MCF 10A (cell line): Measurements from ENCODE around the gene SLCO2A1. TPM values are rescaled to one million over a fixed set of nuclear protein-coding genes. Genes with fewer than 3 reads are reported as not detected.

Experiments used
- BruUV-seq: library from RNA; stranded (reverse); fragments of 400-500 nt; replicated peaks from 2 replicates; lab custom pipeline; 2021; lab: Mats Ljungman, UMichigan
- CTCF ChIA-PET: fragments of 300-600 bp; sonication (Branson Sonifier 250); formaldehyde crosslinking; extraction: SDS; loops from one replicate; lab custom pipeline; 2021; ENCODE audit warnings: antibody characterized with exemption, inconsistent platforms; lab: Yijun Ruan, JAX
- POLR2A ChIA-PET: fragments of 300-600, 350-650 bp; sonication (Branson Sonifier 250); formaldehyde crosslinking; extraction: SDS; loops from one replicate; lab custom pipeline; 2020; ENCODE audit warnings: antibody characterized with exemption, inconsistent platforms; lab: Yijun Ruan, JAX
- DNase-seq: peaks from one replicate; pipeline ENCODE4 v3.0.0-alpha.2; 2018; ENCODE audit not compliant: unreplicated experiment
- H3K27ac Mint-ChIP-seq: one replicate; pipeline ENCODE4 v1.8.0; 2022; ENCODE audit warnings: mild to moderate bottlenecking, low read depth, mixed read lengths; ENCODE audit not compliant: unreplicated experiment
- H3K27me3 Mint-ChIP-seq: one replicate; pipeline ENCODE4 v1.8.0; 2022; ENCODE audit warnings: mixed read lengths; ENCODE audit not compliant: insufficient read depth, unreplicated experiment
- H3K36me3 Mint-ChIP-seq: one replicate; pipeline ENCODE4 v1.8.0; 2022; ENCODE audit warnings: mild to moderate bottlenecking, moderate library complexity, mixed read lengths; ENCODE audit not compliant: insufficient read depth, unreplicated experiment
- H3K4me1 Mint-ChIP-seq: one replicate; pipeline ENCODE4 v1.8.0; 2022; ENCODE audit warnings: mixed read lengths; ENCODE audit not compliant: insufficient read depth, unreplicated experiment
- H3K4me3 Mint-ChIP-seq: one replicate; pipeline ENCODE4 v1.8.0; 2022; ENCODE audit warnings: mild to moderate bottlenecking, moderate library complexity, mixed read lengths; ENCODE audit not compliant: unreplicated experiment
- H3K9me3 Mint-ChIP-seq: one replicate; pipeline ENCODE4 v1.8.0; 2022; ENCODE audit warnings: mixed read lengths; ENCODE audit not compliant: unreplicated experiment
- intact Hi-C: fragments of 100-400 bp; cut with micrococcal nuclease; formaldehyde crosslinking; loops from 2 replicates; pipeline ENCODE4 v1.14.1; 2022
- total RNA-seq: library from RNA; stranded (reverse); gene quantifications from 2 replicates; pipeline ENCODE4 v1.2.3, GENCODE V29; 2022
- TF ChIP-seq, protein P1 (sequence below): fragments of 200-600 bp; IDR thresholded peaks from one replicate; pipeline ENCODE4 v1.8.0; 2022; ENCODE audit warnings: antibody characterized with exemption, mild to moderate bottlenecking; ENCODE audit not compliant: unreplicated experiment

Gene SLCO2A1
- total RNA-seq, 1 experiment from 2014 or later: 1.0 TPM

GRCh38 chr3:134068429-134068828 lies 38.7 kb upstream of the SLCO2A1 start:
- H3K4me3 Mint-ChIP-seq: no peak overlapping the region
- H3K27ac Mint-ChIP-seq: no peak overlapping the region
- peaks cover 4% of the 10 kb centered on the region for H3K4me1 Mint-ChIP-seq
- H3K27me3 Mint-ChIP-seq: peaks cover 8% of the 10 kb centered on the region
- no peaks in the 10 kb centered on the region for H3K36me3 Mint-ChIP-seq
- TF ChIP-seq, protein P1, sequence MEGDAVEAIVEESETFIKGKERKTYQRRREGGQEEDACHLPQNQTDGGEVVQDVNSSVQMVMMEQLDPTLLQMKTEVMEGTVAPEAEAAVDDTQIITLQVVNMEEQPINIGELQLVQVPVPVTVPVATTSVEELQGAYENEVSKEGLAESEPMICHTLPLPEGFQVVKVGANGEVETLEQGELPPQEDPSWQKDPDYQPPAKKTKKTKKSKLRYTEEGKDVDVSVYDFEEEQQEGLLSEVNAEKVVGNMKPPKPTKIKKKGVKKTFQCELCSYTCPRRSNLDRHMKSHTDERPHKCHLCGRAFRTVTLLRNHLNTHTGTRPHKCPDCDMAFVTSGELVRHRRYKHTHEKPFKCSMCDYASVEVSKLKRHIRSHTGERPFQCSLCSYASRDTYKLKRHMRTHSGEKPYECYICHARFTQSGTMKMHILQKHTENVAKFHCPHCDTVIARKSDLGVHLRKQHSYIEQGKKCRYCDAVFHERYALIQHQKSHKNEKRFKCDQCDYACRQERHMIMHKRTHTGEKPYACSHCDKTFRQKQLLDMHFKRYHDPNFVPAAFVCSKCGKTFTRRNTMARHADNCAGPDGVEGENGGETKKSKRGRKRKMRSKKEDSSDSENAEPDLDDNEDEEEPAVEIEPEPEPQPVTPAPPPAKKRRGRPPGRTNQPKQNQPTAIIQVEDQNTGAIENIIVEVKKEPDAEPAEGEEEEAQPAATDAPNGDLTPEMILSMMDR: no peak
- BruUV-seq: no TSS peak
- ChIA-PET POLR2A (interaction anchor here (0.6 kb wide), 1 partner anchor 126 kb away, joined by 3 read pairs; no protein-coding TSS in a partner anchor), CTCF (no interaction called here)
- H3K9me3 Mint-ChIP-seq: no peaks in the 10 kb centered on the region
- no peak for DNase-seq
- intact Hi-C loops: no loop called here

DNA sequence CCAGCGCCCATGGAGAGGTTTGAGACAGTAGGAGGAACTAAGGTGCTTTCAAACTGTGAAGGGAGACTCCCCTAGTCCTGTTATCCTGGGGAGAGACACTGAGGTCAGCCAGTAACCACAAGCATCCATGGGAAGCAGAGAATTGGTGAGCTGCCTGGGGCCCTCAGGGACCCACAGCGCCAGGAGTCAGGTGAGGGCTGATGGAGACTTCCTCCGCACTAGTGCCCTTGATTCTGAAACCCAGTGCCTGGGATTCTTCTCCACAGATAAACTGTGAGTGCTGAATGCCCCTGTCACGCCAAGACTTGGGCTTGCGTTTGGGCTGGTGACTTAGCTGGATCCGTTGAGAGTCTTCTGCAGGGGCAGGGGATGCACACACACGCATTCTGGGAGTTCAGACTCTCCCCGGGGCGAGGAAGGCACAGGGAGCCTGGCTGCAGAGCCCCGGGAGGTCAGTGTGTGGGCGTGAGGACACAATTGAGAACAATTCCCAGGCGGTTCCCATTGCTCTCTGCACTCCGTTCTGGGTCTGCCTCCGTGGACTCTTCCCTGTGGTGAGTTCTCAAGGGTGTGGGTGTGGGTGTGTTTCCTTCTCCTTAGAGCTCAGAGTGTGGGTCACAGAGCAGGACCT lies 37.9 kb upstream of the SLCO2A1 start:
- ChIA-PET CTCF (interaction anchor here (1.7 kb wide), 1 partner anchor 10 kb away, joined by 4 read pairs; no protein-coding TSS in a partner anchor), POLR2A (interaction anchor here (0.6 kb wide), 1 partner anchor 97 kb away, joined by 3 read pairs; no protein-coding TSS in a partner anchor)
- BruUV-seq: no TSS peak
- intact Hi-C loops: no loop called here
- Mint-ChIP-seq H3K27ac (no peak overlapping the region), H3K9me3 (no peaks in the 10 kb centered on the region), H3K4me1 (peaks cover 5% of the 10 kb centered on the region), H3K36me3 (no peaks in the 10 kb centered on the region), H3K4me3 (no peak overlapping the region), H3K27me3 (peaks cover 11% of the 10 kb centered on the region)
- TF ChIP-seq, protein P1: no peak
- DNase-seq: peak; percentile 23

DNA sequence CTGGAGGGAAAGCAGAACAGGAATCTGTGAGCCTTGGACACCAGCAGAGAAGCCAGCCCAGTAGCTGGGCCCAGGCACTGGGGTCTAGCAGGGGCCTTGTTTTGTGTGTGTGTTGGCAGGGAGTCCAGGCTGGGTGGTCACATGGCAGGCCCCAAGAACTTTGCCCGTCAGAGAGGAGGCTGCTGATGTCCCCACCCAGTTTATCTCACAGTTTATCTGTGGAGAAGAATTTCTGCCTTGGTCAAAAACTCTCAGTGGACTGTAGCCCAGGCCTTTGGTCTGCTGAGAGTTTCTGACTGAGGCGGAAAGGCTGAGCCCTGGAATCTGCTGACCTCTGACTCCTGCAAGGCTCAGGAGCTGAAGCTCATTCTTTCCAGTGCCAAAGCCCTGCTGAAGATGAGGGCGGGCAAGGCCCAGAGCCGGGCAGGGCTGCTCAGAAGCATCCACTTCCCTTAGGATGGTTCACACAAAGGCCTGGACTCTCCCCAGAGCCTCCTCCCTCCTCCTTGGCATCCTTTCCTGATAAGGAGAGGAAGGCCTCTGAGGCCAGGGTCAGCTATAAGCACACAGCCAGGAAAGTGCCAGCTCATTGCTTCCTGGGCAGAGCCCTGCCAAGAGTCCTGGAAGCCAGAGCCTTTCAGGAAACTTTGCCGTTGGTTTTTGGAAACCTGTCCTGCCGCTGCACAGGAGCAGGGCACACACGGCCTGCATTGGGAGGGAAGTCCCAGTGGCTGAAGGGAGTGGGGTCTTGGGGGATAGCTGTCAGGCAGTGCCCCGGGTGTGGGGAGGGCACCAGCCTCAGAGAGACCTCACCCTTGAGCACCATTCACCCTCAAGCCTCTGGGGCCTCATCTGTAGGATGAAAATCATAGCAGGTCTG lies 37.2 kb upstream of the SLCO2A1 start:
- no TSS peak for BruUV-seq
- peaks cover 5% of the 10 kb centered on the region for H3K4me1 Mint-ChIP-seq
- ChIA-PET POLR2A (interaction anchor here (0.6 kb wide), 1 partner anchor 96 kb away, joined by 3 read pairs; no protein-coding TSS in a partner anchor), CTCF (interaction anchor here (1.7 kb wide), 1 partner anchor 9 kb away, joined by 4 read pairs; no protein-coding TSS in a partner anchor)
- TF ChIP-seq, protein P1: no peak
- no peaks in the 10 kb centered on the region for H3K36me3 Mint-ChIP-seq
- no peak overlapping the region for H3K27ac Mint-ChIP-seq
- no peaks in the 10 kb centered on the region for H3K9me3 Mint-ChIP-seq
- peaks cover 11% of the 10 kb centered on the region for H3K27me3 Mint-ChIP-seq
- H3K4me3 Mint-ChIP-seq: no peak overlapping the region
- no peak for DNase-seq
- intact Hi-C loops: no loop called here

- BruUV-seq: no TSS peak
- no peak for DNase-seq
- Mint-ChIP-seq H3K27me3 (peaks cover 11% of the 10 kb centered on the region), H3K36me3 (no peaks in the 10 kb centered on the region), H3K4me1 (peaks cover 5% of the 10 kb centered on the region), H3K4me3 (no peak overlapping the region), H3K27ac (no peak overlapping the region), H3K9me3 (no peaks in the 10 kb centered on the region)
- TF ChIP-seq, protein P1: no peak
- intact Hi-C loops: no loop called here
- ChIA-PET CTCF (interaction anchor here (1.7 kb wide), 1 partner anchor 8 kb away, joined by 4 read pairs; no protein-coding TSS in a partner anchor), POLR2A (no interaction called here)
These were observed 36.4 kb upstream of the SLCO2A1 start for GRCh38 chr3:134066158-134066541.
